GM18951 (cell line): Measurements from ENCODE around the gene PLBD2.

ENCODE experiments used
- POLR2A ChIP-seq: IDR thresholded peaks from 4 replicates; pipeline ENCODE4 v1.6.1; 2011; ENCODE audit warnings: mild to moderate bottlenecking; ENCODE audit not compliant: insufficient read length, insufficient read depth; ENCODE audit errors: extremely low read depth
- in situ Hi-C: fragments of 300-500 bp; cut with MboI; formaldehyde crosslinking; loops from one replicate; pipeline ENCODE4 v1.12.0; 2022; ENCODE audit warnings: low sequenced_read_pairs, mixed read lengths, inconsistent platforms; ENCODE audit not compliant: unreplicated experiment

The PLBD2 gene

GRCh38 chr12:113329022-113329790 is 29.2 kb upstream of the PLBD2 start:
- in situ Hi-C loops, result no loop called here
- no peak for TF ChIP-seq POLR2A

- in situ Hi-C loops, result no loop called here
- TF ChIP-seq POLR2A, result no peak
Observed at GRCh38 chr12:113329791-113330417, 28.5 kb upstream of the PLBD2 start.

GRCh38 chr12:113330505-113330904 is 27.9 kb upstream of the PLBD2 start:
- no peak for TF ChIP-seq POLR2A
- in situ Hi-C loops, result no loop called here

DNA sequence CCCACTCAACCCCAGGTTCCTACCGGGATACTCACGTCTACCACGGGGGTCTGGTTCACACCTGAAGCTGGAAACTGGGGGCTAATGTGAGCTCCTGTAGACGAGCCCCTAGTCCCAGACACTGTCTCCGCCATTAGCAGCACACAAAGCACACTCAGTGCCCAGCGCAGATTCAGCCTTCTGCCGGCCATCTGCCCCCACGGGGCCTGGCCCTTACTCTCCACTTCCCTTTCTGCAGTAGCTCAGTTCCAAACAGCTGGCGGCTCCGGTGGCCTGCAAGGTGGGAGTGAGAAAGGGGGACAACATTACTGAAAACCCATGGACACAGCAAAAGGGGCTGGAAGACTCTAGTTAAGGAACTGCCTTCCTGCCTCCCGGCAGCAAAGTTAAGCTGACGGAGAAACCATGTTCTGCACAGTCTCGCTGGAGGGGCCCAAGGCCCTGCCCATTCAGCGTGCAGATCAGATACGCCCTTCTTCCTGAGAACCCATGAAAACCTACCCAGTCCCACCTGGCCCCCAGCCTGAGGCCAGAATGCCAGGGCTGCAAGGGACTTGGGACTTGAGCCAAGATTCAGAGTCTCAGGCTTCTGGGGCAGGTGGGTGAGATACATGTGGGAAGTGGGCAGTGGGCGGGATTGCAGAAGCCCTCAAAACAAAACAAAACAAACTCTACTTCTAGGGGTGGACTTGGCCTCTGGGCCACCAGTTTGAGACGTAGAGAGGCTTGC is 25.5 kb upstream of the PLBD2 start:
- no peak for TF ChIP-seq POLR2A
- in situ Hi-C loops, result no loop called here

GRCh38 chr12:113333418-113333750 is 25.0 kb upstream of the PLBD2 start:
- in situ Hi-C loops, result no loop called here
- no peak for TF ChIP-seq POLR2A

- in situ Hi-C loops, result no loop called here
- TF ChIP-seq POLR2A, result no peak
Observed at GRCh38 chr12:113333877-113334785, 24.3 kb upstream of the PLBD2 start.

DNA sequence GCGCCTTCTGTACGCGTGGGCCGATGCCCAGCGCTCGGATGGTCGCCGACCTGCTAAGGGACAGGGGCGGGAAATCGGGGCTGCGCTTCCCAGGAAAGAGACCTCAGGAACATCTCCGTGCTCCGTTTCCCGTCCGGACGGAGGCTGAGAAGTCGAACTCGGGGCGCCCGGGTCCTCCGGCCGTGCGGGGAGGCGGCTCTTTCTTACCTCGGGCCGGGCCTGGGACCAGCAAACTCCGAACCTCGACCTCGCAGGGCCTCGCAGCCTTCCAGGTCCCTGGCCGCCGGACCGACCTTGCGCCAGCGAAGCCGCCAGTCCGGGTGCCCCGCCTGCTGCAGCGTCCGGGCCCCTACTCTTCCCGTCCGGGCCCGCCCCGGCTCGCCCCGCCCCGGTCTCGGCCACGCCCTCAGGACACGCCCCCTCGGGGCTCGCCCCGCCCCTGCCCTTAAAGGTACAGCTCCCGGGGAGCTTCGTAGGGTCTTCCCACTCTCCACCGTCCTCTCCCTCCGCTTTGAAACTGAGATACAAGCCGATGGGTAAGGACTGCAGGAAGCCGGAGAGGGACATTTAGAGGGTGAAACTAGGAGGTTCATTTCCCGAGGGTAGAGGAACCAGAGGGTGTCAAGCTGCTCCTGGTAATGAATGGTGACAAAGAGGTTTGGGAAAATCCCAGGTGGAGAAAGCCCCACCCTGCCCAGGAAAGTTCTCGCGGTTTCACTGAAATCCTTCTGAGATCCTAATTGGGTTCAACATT is 23.4 kb upstream of the PLBD2 start, which contains the start of gene SLC8B1:
Gene SLC8B1, minus strand, starts transcription at position 324 of the 754 bp plus-strand sequence. CDS start 2,231 bp downstream, outside the sequence.
- TF ChIP-seq POLR2A, result peak; percentile 84
- in situ Hi-C loops, result no loop called here

DNA sequence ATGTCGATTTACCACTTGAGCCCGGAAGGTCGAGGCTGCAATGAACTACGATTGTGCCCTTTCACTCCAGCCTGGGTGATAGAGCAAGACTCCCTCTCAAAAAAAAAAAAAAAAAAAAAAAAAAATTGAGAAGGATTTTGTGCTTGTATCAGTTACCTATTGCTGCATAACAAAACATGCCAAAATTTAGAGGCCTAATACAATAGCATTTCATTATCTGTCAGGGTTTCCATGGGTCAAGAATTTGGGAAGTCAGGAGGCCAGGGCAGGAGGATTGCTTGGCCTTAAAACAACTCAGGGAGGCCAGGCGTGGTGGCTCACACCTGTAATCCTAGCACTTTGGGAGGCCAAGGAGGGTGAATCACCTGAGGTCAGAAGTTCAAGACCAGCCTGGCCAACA is 18.8 kb upstream of the PLBD2 start:
- no peak for TF ChIP-seq POLR2A
- in situ Hi-C loops, result no loop called here

DNA sequence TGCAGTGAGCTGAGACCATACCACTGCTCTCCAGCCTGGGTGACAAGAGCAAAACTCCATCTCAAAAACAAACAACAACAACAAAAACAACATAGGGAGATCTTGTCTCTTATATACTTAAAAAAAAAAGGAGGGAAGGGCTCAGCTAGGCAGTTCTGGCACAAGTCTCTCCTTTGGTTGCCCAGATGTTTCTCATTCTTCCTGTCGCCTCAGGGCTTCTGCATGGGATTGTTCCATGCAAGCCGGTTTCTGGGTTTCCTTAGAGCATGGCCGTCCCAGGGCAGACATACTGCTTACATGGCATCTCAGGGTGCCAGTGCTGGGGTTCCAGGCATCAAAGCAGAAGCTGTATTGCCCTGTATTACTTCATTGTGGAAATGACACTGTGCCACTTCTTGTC is 18.3 kb upstream of the PLBD2 start:
- in situ Hi-C loops, result no loop called here
- TF ChIP-seq POLR2A, result no peak

- no peak for TF ChIP-seq POLR2A
- in situ Hi-C loops, result no loop called here
Observed at GRCh38 chr12:113341535-113341934, 16.9 kb upstream of the PLBD2 start.

DNA sequence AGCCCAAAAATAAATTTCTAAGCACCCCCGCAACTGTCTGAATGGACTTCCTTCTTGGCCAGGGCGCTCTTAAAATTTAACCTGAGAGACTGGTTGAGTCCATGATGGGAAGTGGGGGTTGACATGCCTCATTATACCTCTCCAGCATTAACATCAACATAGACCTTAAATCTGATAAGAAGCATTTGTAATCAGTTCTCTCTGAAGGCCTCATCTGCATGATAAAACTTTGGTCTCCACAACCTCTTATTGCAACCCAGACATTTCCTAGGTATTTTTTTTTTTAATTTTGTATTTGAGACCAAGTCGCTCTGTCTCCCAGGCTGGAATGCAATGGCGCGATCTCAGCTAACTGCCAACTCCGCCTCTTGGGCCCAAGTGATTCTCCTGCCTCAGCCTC is 13.1 kb upstream of the PLBD2 start:
- in situ Hi-C loops, result no loop called here
- no peak for TF ChIP-seq POLR2A

GRCh38 chr12:113346353-113346752 is 12.0 kb upstream of the PLBD2 start:
- in situ Hi-C loops, result no loop called here
- no peak for TF ChIP-seq POLR2A
